T1000 (cell line): ENCODE measurements around the gene LRRC47.
"Not testable (repeated sequence)": the region's sequence is repeated elsewhere in the genome, so short reads cannot be mapped to it uniquely, and the experiment has no call there.

Source experiments
- DNase-seq: peaks from one replicate; lab custom pipeline; 2025; ENCODE audit warnings: mixed read lengths; lab: John Stamatoyannopoulos, UW

The LRRC47 gene

DNA sequence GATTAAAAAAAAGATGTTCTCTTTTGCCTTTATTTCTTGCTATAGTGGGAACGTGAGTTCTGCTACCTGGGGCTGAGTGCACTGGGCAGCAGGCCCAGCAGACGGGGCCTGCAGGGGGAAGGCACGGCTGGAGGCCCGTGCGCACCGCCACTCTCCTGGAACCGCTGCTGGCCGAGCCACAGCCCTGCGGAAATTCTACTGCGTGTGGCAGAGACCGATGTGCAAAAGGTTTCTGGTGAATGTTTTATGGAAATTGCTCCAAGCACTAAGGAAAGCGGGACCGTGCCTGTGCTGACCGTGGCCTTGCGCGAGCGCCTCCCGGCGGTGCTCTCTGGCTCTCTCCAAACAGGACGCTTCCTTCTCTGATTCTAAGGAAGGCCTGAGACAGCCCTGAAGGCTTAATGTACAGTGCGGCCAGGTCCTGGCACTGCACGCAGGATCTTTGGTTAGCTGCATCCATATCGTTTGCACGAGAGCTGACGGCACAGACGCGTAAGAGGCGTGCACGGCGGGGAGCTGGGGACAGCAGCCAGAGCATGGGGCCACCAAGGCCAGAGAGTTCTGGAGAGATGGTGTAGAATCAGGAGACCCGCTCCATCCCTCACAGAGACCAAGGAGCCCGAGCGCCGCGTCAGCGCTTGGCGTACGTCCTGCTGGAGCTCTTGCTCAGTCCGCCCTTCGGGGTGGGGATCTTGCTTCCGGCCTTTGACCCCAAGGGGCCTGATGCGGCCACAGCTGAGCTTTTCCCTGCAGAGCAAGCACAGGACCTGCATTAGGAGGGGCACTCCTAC is 18.7 kb upstream of the LRRC47 start:
- no peak for DNase-seq

DNA sequence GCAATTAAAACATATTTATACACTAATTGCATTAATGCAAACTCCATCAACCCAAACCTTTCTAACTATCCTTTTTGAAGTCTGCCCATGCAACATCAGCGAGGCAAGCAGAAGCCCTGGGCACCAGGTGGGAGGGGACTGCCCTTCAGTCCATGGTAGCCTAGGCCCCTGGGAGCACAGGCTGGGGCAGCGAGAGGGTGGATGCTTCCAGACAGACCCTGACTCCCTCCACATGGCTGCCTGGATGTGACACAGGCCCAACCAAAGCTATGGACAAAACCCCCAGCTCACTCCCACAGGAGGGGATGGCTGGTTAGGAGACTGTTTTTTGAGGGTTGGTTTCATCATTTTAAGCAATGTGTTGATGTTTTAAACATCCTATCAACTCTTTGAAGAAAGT is 17.8 kb upstream of the LRRC47 start:
- DNase-seq, result no peak

DNA sequence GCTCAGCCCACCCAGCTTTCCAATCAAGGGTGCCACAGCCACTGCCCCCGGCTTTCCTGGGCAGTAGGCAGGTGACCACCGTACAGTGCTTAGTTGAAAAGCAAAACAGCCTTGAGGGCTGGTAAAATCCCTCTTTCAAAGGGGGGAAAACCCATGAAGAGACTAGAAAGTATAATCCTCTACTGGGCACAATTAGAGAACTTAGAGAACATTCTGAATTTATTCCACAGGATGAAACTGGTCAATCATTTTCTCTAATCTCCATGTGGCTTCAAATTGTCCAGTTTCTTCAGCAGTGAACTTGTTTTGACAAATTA is 15.3 kb upstream of the LRRC47 start:
- no peak for DNase-seq

GRCh38 chr1:3810149-3810761 is 14.0 kb upstream of the LRRC47 start:
- DNase-seq, result not testable (repeated sequence)

- DNase-seq, result no peak
These were observed 13.4 kb upstream of the LRRC47 start for GRCh38 chr1:3809680-3810079.

DNA sequence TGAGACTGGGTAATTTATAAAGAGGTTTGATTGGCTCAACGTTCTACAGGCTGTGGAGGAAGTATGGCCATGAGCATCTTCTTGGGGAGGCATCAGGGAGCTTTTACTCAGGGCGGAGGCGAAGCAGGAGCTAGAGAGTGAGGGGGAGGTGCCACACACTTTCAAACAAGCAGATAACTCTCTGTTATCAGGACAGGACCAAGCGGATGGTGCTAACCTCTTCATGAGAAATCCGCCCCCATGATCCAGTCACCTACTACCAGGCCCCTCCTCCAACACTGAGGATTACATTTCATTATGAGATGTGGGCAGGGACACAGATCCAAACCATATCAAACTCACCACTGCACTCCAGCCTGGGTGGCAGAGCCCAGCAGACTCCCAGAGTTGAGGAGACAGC is 11.5 kb upstream of the LRRC47 start:
- DNase-seq, result no peak

DNA sequence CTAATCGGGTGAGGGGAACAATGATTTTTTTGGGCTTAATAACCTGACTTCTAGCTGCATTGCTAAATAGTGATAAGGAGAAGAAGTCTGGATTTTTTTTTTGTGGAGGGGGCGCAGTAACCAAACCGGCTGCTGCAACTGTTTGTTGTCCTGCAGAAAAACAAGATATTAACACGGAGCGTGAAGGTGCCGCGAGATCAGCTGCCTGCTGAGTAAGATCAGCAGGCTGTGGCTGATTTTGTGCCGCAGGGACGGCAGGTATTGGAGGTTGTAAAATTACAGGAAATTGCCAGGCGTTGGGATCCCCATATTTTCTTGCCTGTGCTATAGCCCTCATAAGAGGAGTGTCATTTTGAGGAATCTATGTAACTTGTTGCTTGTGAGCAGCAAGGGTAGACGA is 8.7 kb upstream of the LRRC47 start:
- no peak for DNase-seq

DNA sequence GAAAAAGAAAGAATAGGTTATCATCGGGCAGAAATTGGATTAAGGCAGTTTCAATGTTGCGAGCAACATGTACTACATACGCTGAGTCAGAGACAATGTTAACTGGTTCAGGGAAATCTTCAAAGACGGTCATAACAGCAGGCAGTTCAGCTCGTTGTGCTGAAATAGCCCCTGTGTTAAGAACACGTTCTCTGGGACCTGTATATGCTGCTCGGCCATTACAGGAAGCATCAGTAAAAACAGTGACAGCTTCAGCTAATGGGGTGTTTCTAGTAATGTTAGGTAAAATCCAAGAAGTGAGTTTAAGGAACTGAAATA is 8.3 kb upstream of the LRRC47 start:
- not testable (repeated sequence) for DNase-seq

- DNase-seq, result no peak
These were observed 7.8 kb upstream of the LRRC47 start for GRCh38 chr1:3803905-3804626.

DNA sequence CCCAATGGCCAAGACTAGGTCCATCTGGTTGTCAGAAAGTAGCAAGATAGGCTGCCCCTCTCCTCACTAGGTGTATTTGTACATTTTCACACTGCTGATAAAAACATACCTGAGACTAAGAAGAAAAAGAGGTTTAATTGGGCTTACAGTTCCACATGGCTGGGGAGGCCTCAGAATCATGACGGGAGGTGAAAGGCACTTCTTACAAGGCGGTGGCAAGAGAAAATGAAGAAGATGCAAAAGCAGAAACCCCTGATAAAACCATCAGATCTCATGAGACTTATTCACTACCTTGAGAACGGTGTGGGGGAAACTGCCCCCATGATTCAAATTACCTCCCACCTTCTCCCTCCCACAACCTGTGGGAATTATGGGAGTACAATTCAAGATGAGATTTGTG is 4.5 kb upstream of the LRRC47 start:
- not testable (repeated sequence) for DNase-seq

- no peak for DNase-seq
These were observed 3.8 kb upstream of the LRRC47 start for GRCh38 chr1:3799976-3800685.

GRCh38 chr1:3795453-3796214 is 664 bp downstream of the LRRC47 start:
- DNase-seq, result no peak

DNA sequence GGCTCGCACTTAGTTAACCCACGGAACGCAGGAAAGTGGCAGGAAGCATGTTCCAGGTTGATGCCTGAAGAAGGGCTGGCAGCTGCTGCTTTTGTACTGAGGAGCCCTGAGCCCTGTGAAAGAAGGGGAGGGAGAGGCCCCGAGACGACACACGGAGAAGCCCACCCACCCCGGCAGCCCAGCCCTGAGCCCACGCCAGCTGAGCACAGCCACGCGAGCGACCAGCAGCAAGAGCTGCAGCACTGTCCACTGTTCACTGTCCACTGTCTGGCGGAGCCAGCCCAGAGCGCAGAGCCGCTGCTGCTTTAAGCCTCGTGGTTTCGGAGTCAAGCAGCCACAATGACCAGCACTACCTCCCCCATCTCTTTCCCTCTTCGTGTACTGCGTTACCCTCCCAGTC is 5.3 kb downstream of the LRRC47 start:
- DNase-seq, result no peak

- no peak for DNase-seq
These were observed 5.8 kb downstream of the LRRC47 start for GRCh38 chr1:3790500-3790923.

DNA sequence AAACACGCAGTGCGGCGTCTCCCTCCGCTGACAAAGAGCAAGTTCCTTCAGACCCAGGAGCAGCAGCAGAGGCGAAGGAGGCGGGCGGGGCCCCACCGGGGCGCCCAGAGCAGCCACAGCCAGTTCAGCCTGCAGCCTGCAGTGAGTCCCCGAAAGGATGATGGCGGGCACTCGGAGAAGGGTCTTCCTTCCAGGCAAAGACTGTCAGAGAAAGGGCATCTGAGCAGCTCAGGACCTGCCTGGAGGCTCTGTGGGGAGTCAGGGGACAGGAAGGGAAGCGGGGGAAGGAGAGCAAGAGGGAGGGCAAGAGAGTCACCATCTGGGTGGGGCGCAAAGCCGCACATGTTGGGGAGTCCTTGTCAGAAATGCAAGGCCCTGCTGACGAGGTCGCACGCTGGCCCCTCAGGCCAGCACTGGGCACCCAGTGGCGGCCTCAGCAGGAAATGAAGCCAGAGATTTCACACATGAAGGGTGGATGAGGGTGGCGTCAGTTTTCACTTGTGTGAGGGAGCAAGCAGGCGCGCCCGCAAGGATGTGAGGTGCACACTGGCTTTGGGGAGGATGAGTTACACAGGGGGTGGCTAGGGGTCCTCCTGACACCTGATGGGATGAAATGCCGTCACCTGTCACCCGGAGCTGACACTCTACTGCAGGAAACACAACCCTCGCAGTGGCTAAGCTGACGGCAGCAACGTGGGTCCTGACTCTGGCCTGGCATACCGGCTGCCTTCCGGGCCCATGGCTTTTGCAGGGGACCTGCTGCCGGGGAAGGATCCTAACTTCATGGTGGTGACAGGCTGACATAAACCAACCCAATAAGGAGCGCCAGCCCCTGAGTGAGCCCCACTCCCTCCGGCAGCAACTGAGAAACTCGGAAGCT is 6.6 kb downstream of the LRRC47 start:
- no peak for DNase-seq

GRCh38 chr1:3788756-3789420 is 7.4 kb downstream of the LRRC47 start:
- DNase-seq, result no peak

GRCh38 chr1:3787745-3788605 is 8.3 kb downstream of the LRRC47 start:
- no peak for DNase-seq

DNA sequence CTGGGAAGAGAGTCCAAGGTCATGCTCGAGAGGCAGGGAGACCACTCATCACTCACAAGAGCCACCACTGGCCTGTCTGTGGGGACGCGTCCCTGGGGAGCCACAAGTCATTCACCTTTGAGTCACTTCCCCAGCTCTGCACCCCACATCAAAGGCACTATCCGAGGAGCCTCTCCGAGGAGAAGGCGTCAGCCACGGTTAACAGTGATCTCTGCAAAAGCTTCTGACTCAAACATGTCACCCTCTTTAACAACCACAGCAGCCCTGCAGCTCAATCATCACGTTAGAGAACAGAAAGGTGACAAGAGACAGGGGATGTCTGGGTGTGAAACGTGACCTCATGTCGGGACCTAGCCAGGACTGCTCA is 9.0 kb downstream of the LRRC47 start:
- no peak for DNase-seq
